H9 (cell line): ENCODE results near the gene PRKAG2. TPM values are rescaled to one million over a fixed set of nuclear protein-coding genes. Genes with fewer than 3 reads are reported as not detected.

Experiments
- DNase-seq: peaks from one replicate; pipeline ENCODE4 v3.0.0-alpha.2; 2017
- H2AFZ ChIP-seq: one replicate; pipeline ENCODE4 v1.6.1; 2013; ENCODE audit warnings: mild to moderate bottlenecking, low read length, control low read depth, moderate library complexity
- H2AK5ac ChIP-seq: 2 replicates; pipeline ENCODE4 v1.6.1; 2013; ENCODE audit warnings: low read length, control low read depth, mixed read lengths; ENCODE audit not compliant: insufficient read length
- H2BK120ac ChIP-seq: one replicate; pipeline ENCODE4 v1.6.1; 2013; ENCODE audit warnings: low read depth, mild to moderate bottlenecking, low read length, control low read depth, inconsistent platforms; ENCODE audit not compliant: poor library complexity, severe bottlenecking
- H2BK12ac ChIP-seq: 2 replicates; pipeline ENCODE4 v1.6.1; 2013; ENCODE audit warnings: low read length, control low read depth, mixed read lengths, low read depth; ENCODE audit not compliant: insufficient read length
- H2BK15ac ChIP-seq: 2 replicates; pipeline ENCODE4 v1.6.1; 2013; ENCODE audit warnings: low read depth, low read length, control low read depth
- H2BK20ac ChIP-seq: one replicate; pipeline ENCODE4 v1.6.1; 2013; ENCODE audit warnings: low read depth, mild to moderate bottlenecking, low read length, control low read depth, inconsistent platforms; ENCODE audit not compliant: poor library complexity, severe bottlenecking
- H2BK5ac ChIP-seq: 2 replicates; pipeline ENCODE4 v1.6.1; 2013; ENCODE audit warnings: low read length, control low read depth, mixed read lengths; ENCODE audit not compliant: insufficient read length
- H3K14ac ChIP-seq: 2 replicates; pipeline ENCODE4 v1.6.1; 2013; ENCODE audit warnings: low read length, control low read depth; ENCODE audit not compliant: insufficient read depth
- H3K18ac ChIP-seq: 2 replicates; pipeline ENCODE4 v1.6.1; 2013; ENCODE audit warnings: low read depth, mild to moderate bottlenecking, mixed read lengths, low read length, control low read depth; ENCODE audit not compliant: insufficient read length
- H3K23ac ChIP-seq: 2 replicates; pipeline ENCODE4 v1.6.1; 2013; ENCODE audit warnings: low read length, control low read depth, mixed read lengths, low read depth; ENCODE audit not compliant: insufficient read length
- H3K23me2 ChIP-seq: 2 replicates; pipeline ENCODE4 v1.6.1; 2013; ENCODE audit warnings: low read depth, mild to moderate bottlenecking, mixed read lengths, low read length, control low read depth; ENCODE audit not compliant: insufficient read length, poor library complexity, severe bottlenecking
- H3K27ac ChIP-seq: 2 replicates; pipeline ENCODE4 v1.5.1; 2013; ENCODE audit warnings: low read length, control low read depth, mixed read lengths, low read depth; ENCODE audit not compliant: insufficient read length
- H3K27me3 ChIP-seq: 2 replicates; pipeline ENCODE4 v1.6.1; 2013; ENCODE audit warnings: low read length, control low read depth, inconsistent platforms; ENCODE audit not compliant: insufficient read depth
- H3K4ac ChIP-seq: 2 replicates; pipeline ENCODE4 v1.6.1; 2013; ENCODE audit warnings: low read depth, mild to moderate bottlenecking, control low read depth, inconsistent platforms, low read length, moderate library complexity
- H3K4me1 ChIP-seq: 2 replicates; pipeline ENCODE4 v1.6.1; 2013; ENCODE audit warnings: low read length, control low read depth, inconsistent platforms; ENCODE audit not compliant: insufficient read depth
- H3K4me2 ChIP-seq: 2 replicates; pipeline ENCODE4 v1.6.1; 2013; ENCODE audit warnings: low read length, control low read depth, mixed read lengths; ENCODE audit not compliant: insufficient read length, insufficient read depth
- H3K56ac ChIP-seq: 2 replicates; pipeline ENCODE4 v1.6.1; 2013; ENCODE audit warnings: low read depth, mild to moderate bottlenecking, mixed read lengths, low read length, control low read depth; ENCODE audit not compliant: insufficient read length
- H3K79me1 ChIP-seq: 2 replicates; pipeline ENCODE4 v1.6.1; 2013; ENCODE audit warnings: low read depth, mild to moderate bottlenecking, moderate library complexity, low read length, control low read depth, inconsistent platforms; ENCODE audit not compliant: insufficient read depth, poor library complexity, severe bottlenecking
- H3K79me2 ChIP-seq: 2 replicates; pipeline ENCODE4 v1.6.1; 2013; ENCODE audit warnings: low read length, control low read depth, inconsistent platforms; ENCODE audit not compliant: insufficient read depth
- H3K9ac ChIP-seq: 2 replicates; pipeline ENCODE4 v1.6.1; 2013; ENCODE audit warnings: low read length, control low read depth, mixed read lengths; ENCODE audit not compliant: insufficient read length; ENCODE audit errors: extremely low read depth
- H3K9me3 ChIP-seq: one replicate; pipeline ENCODE4 v1.6.1; 2013; ENCODE audit warnings: low read depth, low read length, inconsistent platforms; ENCODE audit not compliant: control insufficient read depth
- H3T11ph ChIP-seq: one replicate; pipeline ENCODE4 v1.6.1; 2013; ENCODE audit warnings: mild to moderate bottlenecking, low read length, control low read depth, inconsistent platforms
- H4K20me1 ChIP-seq: one replicate; pipeline ENCODE4 v1.6.1; 2013; ENCODE audit not compliant: control insufficient read depth, insufficient read length, insufficient read depth
- H4K5ac ChIP-seq: 2 replicates; pipeline ENCODE4 v1.6.1; 2013; ENCODE audit warnings: low read depth, mild to moderate bottlenecking, mixed read lengths, low read length, control low read depth; ENCODE audit not compliant: insufficient read length
- H4K8ac ChIP-seq: replicated peaks from 2 replicates; pipeline ENCODE4 v1.6.1; 2013; ENCODE audit warnings: low read length, control low read depth, mixed read lengths, low read depth; ENCODE audit not compliant: insufficient read length
- H4K91ac ChIP-seq: 2 replicates; pipeline ENCODE4 v1.6.1; 2013; ENCODE audit warnings: low read depth, mild to moderate bottlenecking, moderate library complexity, mixed read lengths, low read length, control low read depth; ENCODE audit not compliant: insufficient read length
- H3K27ac Mint-ChIP-seq, 3 experiments: 2 replicates in 2 of 3; 3 replicates in 1 of 3; pipeline ENCODE4 v1.8.0; 2020 to 2021; ENCODE audit warnings: mixed read lengths in 3 of 3, mild to moderate bottlenecking in 1 of 3, moderate library complexity in 1 of 3
- H3K27me3 Mint-ChIP-seq: 2 replicates; pipeline ENCODE4 v1.8.0; 2021; ENCODE audit warnings: low read depth, mild to moderate bottlenecking, moderate library complexity, mixed read lengths
- H3K36me3 Mint-ChIP-seq, 3 experiments: 2 replicates in 2 of 3; 3 replicates in 1 of 3; pipeline ENCODE4 v1.8.0; 2020 to 2021; ENCODE audit warnings: low read depth in 3 of 3, mixed read lengths in 3 of 3; ENCODE audit not compliant: insufficient read depth in 1 of 3
- H3K4me1 Mint-ChIP-seq, 2 experiments: 2 replicates each; pipeline ENCODE4 v1.8.0; 2020; ENCODE audit warnings: mixed read lengths in 2 of 2
- H3K4me3 Mint-ChIP-seq, 2 experiments: 2 replicates in 1 of 2; 3 replicates in 1 of 2; pipeline ENCODE4 v1.8.0; 2020 to 2021; ENCODE audit warnings: mild to moderate bottlenecking in 2 of 2, mixed read lengths in 2 of 2, moderate library complexity in 1 of 2
- H3K9me3 Mint-ChIP-seq, 2 experiments: 2 replicates in 1 of 2; 3 replicates in 1 of 2; pipeline ENCODE4 v1.8.0; 2020; ENCODE audit warnings: mild to moderate bottlenecking in 2 of 2, mixed read lengths in 2 of 2, moderate library complexity in 1 of 2
- WGBS: extraction: QIAGEN DNeasy Blood & Tissue Kit; methylation state at CpG from one replicate; pipeline ENCODE4 v1.1.7; 2013; ENCODE audit warnings: missing lambda C conversion rate, low lambda C conversion rate, mixed read lengths; ENCODE audit not compliant: insufficient read length; ENCODE audit errors: extremely low coverage; 5-methylcytosine and 5-hydroxymethylcytosine counted together
- total RNA-seq: library from RNA; stranded (reverse); gene quantifications from 2 replicates; pipeline ENCODE4 v1.2.1, GENCODE V29; 2021
- TF ChIP-seq, protein P1 (sequence below): fragments of 200-600 bp; sonication (generic); conservative IDR thresholded peaks from 3 replicates; pipeline ENCODE4 v1.8.0; 2021; ENCODE audit warnings: antibody characterized with exemption, mild to moderate bottlenecking

The PRKAG2 gene
- total RNA-seq, 1 experiment from 2014 or later, result 11.8 TPM

DNA sequence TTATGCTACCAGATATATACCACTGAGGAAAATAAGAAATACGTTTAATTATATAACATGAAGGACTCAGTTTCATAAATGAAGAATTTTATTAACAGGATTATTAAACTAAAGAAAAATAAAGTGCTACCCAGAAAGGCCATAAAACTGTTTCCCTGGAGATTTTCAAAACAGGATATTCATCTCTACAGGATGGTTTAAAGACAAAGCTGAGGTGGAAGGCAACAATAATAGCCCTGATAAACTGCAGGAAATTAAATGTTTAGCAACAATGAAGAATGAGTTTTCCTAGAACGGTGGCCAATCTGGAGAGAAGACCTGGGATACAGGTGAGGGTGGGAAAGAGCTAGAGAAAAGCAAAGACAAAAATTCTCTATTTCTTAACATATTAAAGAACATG, 369.1 kb downstream of the PRKAG2 start:
- H2BK12ac ChIP-seq, result no peak overlapping the region
- H3K14ac ChIP-seq, result no peak overlapping the region
- no peak overlapping the region for H3K18ac ChIP-seq
- no peak overlapping the region for H3K27ac ChIP-seq
- H3K56ac ChIP-seq, result no peak overlapping the region
- H3K23me2 ChIP-seq, result no peaks in the 10 kb centered on the region
- H4K91ac ChIP-seq, result no peak overlapping the region
- no peak overlapping the region for H3K9ac ChIP-seq
- no peak overlapping the region for H2BK120ac ChIP-seq
- H2BK5ac ChIP-seq, result no peak overlapping the region
- H3K23ac ChIP-seq, result no peak overlapping the region
- no CpG with 5 or more reads among the region's 2 CpGs for WGBS
- peaks cover 0 to 8% (median 0%) of the 10 kb centered on the region in 3 experiments; a peak in 2 of 7 replicates for H3K36me3 Mint-ChIP-seq
- H3K27me3 ChIP-seq, result no peaks in the 10 kb centered on the region
- H3K4ac ChIP-seq, result no peak overlapping the region
- no peak overlapping the region for H2AFZ ChIP-seq
- no peak overlapping the region for H3T11ph ChIP-seq
- no peaks in the 10 kb centered on the region for H4K20me1 ChIP-seq
- DNase-seq, result no peak
- H3K4me3 Mint-ChIP-seq, result no peak overlapping the region
- no peak overlapping the region for H4K8ac ChIP-seq
- TF ChIP-seq, protein P1, sequence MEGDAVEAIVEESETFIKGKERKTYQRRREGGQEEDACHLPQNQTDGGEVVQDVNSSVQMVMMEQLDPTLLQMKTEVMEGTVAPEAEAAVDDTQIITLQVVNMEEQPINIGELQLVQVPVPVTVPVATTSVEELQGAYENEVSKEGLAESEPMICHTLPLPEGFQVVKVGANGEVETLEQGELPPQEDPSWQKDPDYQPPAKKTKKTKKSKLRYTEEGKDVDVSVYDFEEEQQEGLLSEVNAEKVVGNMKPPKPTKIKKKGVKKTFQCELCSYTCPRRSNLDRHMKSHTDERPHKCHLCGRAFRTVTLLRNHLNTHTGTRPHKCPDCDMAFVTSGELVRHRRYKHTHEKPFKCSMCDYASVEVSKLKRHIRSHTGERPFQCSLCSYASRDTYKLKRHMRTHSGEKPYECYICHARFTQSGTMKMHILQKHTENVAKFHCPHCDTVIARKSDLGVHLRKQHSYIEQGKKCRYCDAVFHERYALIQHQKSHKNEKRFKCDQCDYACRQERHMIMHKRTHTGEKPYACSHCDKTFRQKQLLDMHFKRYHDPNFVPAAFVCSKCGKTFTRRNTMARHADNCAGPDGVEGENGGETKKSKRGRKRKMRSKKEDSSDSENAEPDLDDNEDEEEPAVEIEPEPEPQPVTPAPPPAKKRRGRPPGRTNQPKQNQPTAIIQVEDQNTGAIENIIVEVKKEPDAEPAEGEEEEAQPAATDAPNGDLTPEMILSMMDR, result no peak
- no peak overlapping the region for H2AK5ac ChIP-seq
- no peak overlapping the region for H2BK20ac ChIP-seq
- peaks cover 3% of the 10 kb centered on the region for H3K79me1 ChIP-seq
- H3K27me3 Mint-ChIP-seq, result no peaks in the 10 kb centered on the region
- no peak overlapping the region for H3K4me2 ChIP-seq
- H3K27ac Mint-ChIP-seq, result peak overlapping the region in 1 of 3 experiments; percentile 4; a peak in 1 of 7 replicates
- H2BK15ac ChIP-seq, result no peak overlapping the region
- no peaks in the 10 kb centered on the region for H3K9me3 Mint-ChIP-seq
- H3K9me3 ChIP-seq, result no peaks in the 10 kb centered on the region
- H3K4me1 ChIP-seq, result peaks cover 15% of the 10 kb centered on the region; the same call in 1 of the 2 replicates
- peaks cover 74% of the 10 kb centered on the region for H3K79me2 ChIP-seq
- no peak overlapping the region for H4K5ac ChIP-seq
- H3K4me1 Mint-ChIP-seq, result peaks cover 66 to 73% of the 10 kb centered on the region in 2 experiments
